Neutrophil (primary cell): Measurements from ENCODE around the gene SOX5.

Experiments used
- H3K27ac ChIP-seq: fragments of 200-600 bp; sonication (generic); 2 replicates; pipeline ENCODE4 v1.5.1; 2016; ENCODE audit warnings: mild to moderate bottlenecking, moderate library complexity
- H3K27me3 ChIP-seq: fragments of 200-600 bp; sonication (generic); 2 replicates; pipeline ENCODE4 v1.6.0; 2016; ENCODE audit warnings: mild to moderate bottlenecking
- H3K36me3 ChIP-seq: fragments of 200-600 bp; sonication (generic); 2 replicates; pipeline ENCODE4 v1.5.1; 2017
- H3K4me1 ChIP-seq, 2 experiments: fragments of 200-600 bp in 1 of 2; sonication (generic) in 1 of 2; 1 replicate in 1 of 2; 2 replicates in 1 of 2; pipeline versions ENCODE4 v1.5.1 to v1.6.1; 2013 to 2016; ENCODE audit warnings: low read depth in 1 of 2, low read length in 1 of 2, mild to moderate bottlenecking in 1 of 2, moderate library complexity in 1 of 2; ENCODE audit not compliant: control insufficient read depth in 1 of 2, insufficient read depth in 1 of 2
- H3K4me3 ChIP-seq, 2 experiments: fragments of 200-600 bp in 1 of 2; sonication (generic) in 1 of 2; 1 replicate in 1 of 2; 2 replicates in 1 of 2; pipeline ENCODE4 v1.5.1; 2013 to 2016; ENCODE audit warnings: low read depth in 1 of 2, low read length in 1 of 2, mild to moderate bottlenecking in 1 of 2, moderate library complexity in 1 of 2
- H3K9me3 ChIP-seq: fragments of 200-600 bp; sonication (generic); 2 replicates; pipeline ENCODE4 v1.5.1; 2016
- CTCF ChIP-seq: fragments of 200-600 bp; sonication (generic); IDR thresholded peaks from 2 replicates; pipeline ENCODE4 v1.5.1; 2016; ENCODE audit warnings: antibody characterized with exemption

The SOX5 gene

GRCh38 chr12:23947395-23947794 lies 2.1 kb downstream of the SOX5 start:
- no peak for TF ChIP-seq CTCF
- Histone ChIP-seq H3K36me3 (no peaks in the 10 kb centered on the region), H3K27ac (no peak overlapping the region), H3K9me3 (no peaks in the 10 kb centered on the region), H3K4me1 (no peaks in the 10 kb centered on the region), H3K4me3 (no peak overlapping the region), H3K27me3 (peaks cover 53% of the 10 kb centered on the region)

- no peak overlapping the region for H3K27ac ChIP-seq
- no peak overlapping the region for H3K4me3 ChIP-seq
- no peaks in the 10 kb centered on the region for H3K4me1 ChIP-seq
- no peaks in the 10 kb centered on the region for H3K9me3 ChIP-seq
- no peaks in the 10 kb centered on the region for H3K36me3 ChIP-seq
- no peak for TF ChIP-seq CTCF
- peaks cover 34% of the 10 kb centered on the region for H3K27me3 ChIP-seq
Measured at GRCh38 chr12:23945249-23945648, 4.2 kb downstream of the SOX5 start.

GRCh38 chr12:23944067-23944466 lies 5.4 kb downstream of the SOX5 start:
- Histone ChIP-seq H3K27me3 (peaks cover 22% of the 10 kb centered on the region), H3K9me3 (no peaks in the 10 kb centered on the region)

GRCh38 chr12:23942841-23943240 lies 6.6 kb downstream of the SOX5 start:
- Histone ChIP-seq H3K9me3 (no peaks in the 10 kb centered on the region), H3K4me3 (no peak overlapping the region), H3K27ac (no peak overlapping the region), H3K4me1 (no peaks in the 10 kb centered on the region), H3K27me3 (peaks cover 12% of the 10 kb centered on the region), H3K36me3 (no peaks in the 10 kb centered on the region)
- TF ChIP-seq CTCF: no peak

More at GRCh38 chr12:23944067-23944466, 5.4 kb downstream of the SOX5 start:
- H3K4me3 ChIP-seq: no peak overlapping the region
- no peaks in the 10 kb centered on the region for H3K36me3 ChIP-seq
- H3K4me1 ChIP-seq: no peaks in the 10 kb centered on the region
- H3K27ac ChIP-seq: no peak overlapping the region
- TF ChIP-seq CTCF: no peak

- Histone ChIP-seq H3K36me3 (no peaks in the 10 kb centered on the region), H3K27me3 (peaks cover 7% of the 10 kb centered on the region), H3K9me3 (no peaks in the 10 kb centered on the region), H3K4me3 (no peak overlapping the region), H3K4me1 (no peaks in the 10 kb centered on the region), H3K27ac (no peak overlapping the region)
- TF ChIP-seq CTCF: no peak
Measured at GRCh38 chr12:23941780-23942179, 7.7 kb downstream of the SOX5 start.

GRCh38 chr12:23938422-23938821 lies 11.0 kb downstream of the SOX5 start:
- H3K27me3 ChIP-seq: no peaks in the 10 kb centered on the region
- H3K9me3 ChIP-seq: no peaks in the 10 kb centered on the region
- H3K27ac ChIP-seq: no peak overlapping the region
- no peaks in the 10 kb centered on the region for H3K4me1 ChIP-seq
- H3K36me3 ChIP-seq: no peaks in the 10 kb centered on the region
- TF ChIP-seq CTCF: no peak
- no peak overlapping the region for H3K4me3 ChIP-seq
